ENCODE results near the gene SET.

Gene SET

DNA sequence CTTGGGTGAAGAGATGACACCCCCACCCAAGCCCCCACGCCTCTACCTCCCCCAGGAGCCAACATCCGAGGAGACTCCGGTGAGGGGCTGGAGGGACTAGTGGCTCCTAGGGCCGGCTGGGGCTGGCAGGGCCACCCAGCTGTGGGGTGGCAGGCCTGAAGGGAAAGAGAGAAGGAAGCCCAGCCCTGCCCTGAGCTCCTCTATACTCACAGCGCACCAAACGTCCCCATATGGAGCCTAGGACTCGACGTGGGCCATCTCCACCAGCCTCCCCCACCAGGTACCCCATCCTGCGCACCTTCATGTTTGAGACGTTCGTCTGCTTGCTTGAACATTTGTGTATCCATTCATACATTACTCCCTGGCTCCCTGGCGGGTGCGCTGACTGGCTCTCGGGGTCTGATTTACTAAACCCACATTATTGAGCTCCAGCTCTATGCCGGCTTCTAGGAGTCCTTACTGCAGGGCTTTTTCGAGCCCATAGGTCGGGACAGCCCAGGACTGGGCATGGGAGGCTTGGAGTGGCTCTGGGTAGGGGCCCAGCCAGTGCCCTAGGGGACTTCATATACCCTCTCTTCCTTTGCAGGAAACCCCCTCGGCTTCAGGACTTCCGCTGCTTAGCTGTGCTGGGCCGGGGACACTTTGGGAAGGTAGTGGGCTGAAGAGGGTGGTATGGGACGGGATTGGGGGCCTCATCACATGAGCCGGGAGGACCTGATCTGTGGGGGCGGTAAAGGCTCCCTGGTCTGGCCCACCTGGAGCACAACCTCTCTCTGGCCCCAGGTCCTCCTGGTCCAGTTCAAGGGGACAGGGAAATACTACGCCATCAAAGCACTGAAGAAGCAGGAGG lies 25.8 kb downstream of the SET start:
- DNase-seq (ENCODE audit: low spot score), result no peak
- no peak for TF ChIP-seq CTCF (IDR thresholded peaks at IDR 0.05; ENCODE audit: borderline replicate concordance, control extremely low read depth, extremely low read depth, insufficient read depth, missing control alignments)
- in situ Hi-C loops (cut with MboI; ENCODE audit: low sequenced_read_pairs, unreplicated experiment), result no loop called here

DNA sequence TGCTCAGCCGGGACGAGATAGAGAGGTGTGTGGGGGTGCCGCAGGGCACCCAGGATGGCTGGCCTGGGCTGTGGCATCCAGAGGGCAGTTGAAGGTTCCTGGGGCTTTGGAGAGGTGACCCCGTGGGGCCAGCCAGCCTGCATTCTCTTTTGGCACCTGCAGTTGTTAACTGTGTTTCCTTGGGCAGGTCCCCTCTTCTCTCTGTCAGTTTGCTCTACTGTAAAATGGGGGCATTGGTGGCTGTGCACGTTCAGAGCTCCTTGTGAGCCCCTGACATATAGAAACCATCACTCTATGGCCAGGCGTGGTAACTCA lies 26.4 kb downstream of the SET start:
- TF ChIP-seq CTCF (IDR thresholded peaks at IDR 0.05; ENCODE audit: borderline replicate concordance, control extremely low read depth, extremely low read depth, insufficient read depth, missing control alignments), result no peak
- in situ Hi-C loops (cut with MboI; ENCODE audit: low sequenced_read_pairs, unreplicated experiment), result no loop called here
- DNase-seq (ENCODE audit: low spot score), result no peak

GRCh38 chr9:128716581-128717254 lies 27.7 kb downstream of the SET start:
- in situ Hi-C loops (cut with MboI; ENCODE audit: low sequenced_read_pairs, unreplicated experiment), result no loop called here
- DNase-seq (ENCODE audit: low spot score), result no peak
- TF ChIP-seq CTCF (IDR thresholded peaks at IDR 0.05; ENCODE audit: borderline replicate concordance, control extremely low read depth, extremely low read depth, insufficient read depth, missing control alignments), result no peak

DNA sequence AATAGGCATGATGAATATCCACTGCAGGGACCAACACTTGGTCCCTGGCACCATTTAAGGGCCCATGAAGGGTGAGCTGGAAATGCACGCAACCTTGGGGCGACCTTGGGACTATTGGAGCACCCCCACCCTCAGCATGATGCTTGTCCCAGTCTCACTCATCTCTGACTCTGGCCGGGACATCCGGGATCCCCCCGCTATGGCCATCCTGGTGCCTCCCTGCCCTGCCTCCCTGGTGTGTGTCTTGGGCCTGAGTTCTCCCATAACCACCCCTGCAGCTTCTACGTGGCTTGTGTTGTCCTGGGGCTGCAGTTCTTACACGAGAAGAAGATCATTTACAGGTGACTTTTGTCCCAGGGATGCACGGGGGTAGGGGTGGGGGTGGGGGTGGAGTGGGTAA lies 29.0 kb downstream of the SET start:
- DNase-seq (ENCODE audit: low spot score), result no peak
- TF ChIP-seq CTCF (IDR thresholded peaks at IDR 0.05; ENCODE audit: borderline replicate concordance, control extremely low read depth, extremely low read depth, insufficient read depth, missing control alignments), result no peak
- in situ Hi-C loops (cut with MboI; ENCODE audit: low sequenced_read_pairs, unreplicated experiment), result no loop called here

DNA sequence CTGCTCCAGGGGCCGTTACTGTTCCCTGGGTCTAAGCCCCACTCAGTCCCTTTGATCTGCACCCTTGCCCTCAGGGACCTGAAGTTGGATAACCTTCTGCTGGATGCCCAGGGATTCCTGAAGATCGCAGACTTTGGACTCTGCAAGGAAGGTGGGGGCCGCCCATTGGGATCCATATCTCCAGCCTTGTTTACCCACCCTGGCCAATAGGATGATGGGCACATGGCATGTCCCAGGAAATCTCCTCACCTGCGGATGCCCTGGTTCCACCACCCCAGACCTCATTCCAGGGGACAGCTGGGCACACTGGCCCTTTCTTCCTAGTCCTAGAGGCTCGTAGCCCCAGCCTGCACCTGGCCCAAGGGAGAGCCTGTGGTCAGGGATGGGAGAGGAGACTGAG lies 29.5 kb downstream of the SET start:
- TF ChIP-seq CTCF (IDR thresholded peaks at IDR 0.05; ENCODE audit: borderline replicate concordance, control extremely low read depth, extremely low read depth, insufficient read depth, missing control alignments), result no peak
- in situ Hi-C loops (cut with MboI; ENCODE audit: low sequenced_read_pairs, unreplicated experiment), result no loop called here
- DNase-seq (ENCODE audit: low spot score), result no peak

GRCh38 chr9:128719919-128720605 lies 31.0 kb downstream of the SET start:
- TF ChIP-seq CTCF (IDR thresholded peaks at IDR 0.05; ENCODE audit: borderline replicate concordance, control extremely low read depth, extremely low read depth, insufficient read depth, missing control alignments), result no peak
- in situ Hi-C loops (cut with MboI; ENCODE audit: low sequenced_read_pairs, unreplicated experiment), result no loop called here
- no peak for DNase-seq (ENCODE audit: low spot score)
